Neural cell (in vitro differentiated cells): ENCODE data around the gene MSANTD2. TPM values are rescaled to one million over a fixed set of nuclear protein-coding genes. Genes with fewer than 3 reads are reported as not detected.
"Not testable (repeated sequence)": the region's sequence is repeated elsewhere in the genome, so short reads cannot be mapped to it uniquely, and the experiment has no call there.

Experiments used
- H2AFZ ChIP-seq: fragments of 200-600, 300-800 bp; sonication (generic), shearing (Covaris generic); 2 replicates; pipeline ENCODE4 v1.6.0; 2014; ENCODE audit warnings: low read depth, mild to moderate bottlenecking, antibody characterized with exemption, low read length, moderate library complexity
- H3F3A ChIP-seq: fragments of 200-600 bp; shearing (Covaris generic); 2 replicates; pipeline ENCODE4 v1.6.1; 2016; ENCODE audit warnings: mild to moderate bottlenecking, moderate library complexity, mixed read lengths, antibody characterized with exemption, low read length; ENCODE audit not compliant: insufficient read depth, poor library complexity, severe bottlenecking
- H3K27ac ChIP-seq: fragments of 200-600, 300-800 bp; sonication (generic), shearing (Covaris generic); 2 replicates; pipeline ENCODE4 v1.5.1; 2014; ENCODE audit warnings: mild to moderate bottlenecking, low read length, moderate library complexity
- H3K27me3 ChIP-seq: fragments of 300-800, 200-600 bp; sonication (generic), shearing (Covaris generic); 2 replicates; pipeline ENCODE4 v1.6.0; 2014; ENCODE audit warnings: mild to moderate bottlenecking, low read depth, low read length, moderate library complexity; ENCODE audit not compliant: insufficient read depth
- H3K36me3 ChIP-seq: fragments of 300-800, 200-600 bp; sonication (generic), shearing (Covaris generic); 2 replicates; pipeline ENCODE4 v1.5.1; 2014; ENCODE audit warnings: mild to moderate bottlenecking, antibody characterized with exemption, low read length, moderate library complexity; ENCODE audit not compliant: insufficient read depth
- H3K4me2 ChIP-seq: fragments of 300-800, 200-600 bp; sonication (generic), shearing (Covaris generic); 2 replicates; pipeline ENCODE4 v1.6.0; 2014; ENCODE audit warnings: mild to moderate bottlenecking, low read length
- H3K4me3 ChIP-seq: fragments of 300-800, 200-600 bp; sonication (generic), shearing (Covaris generic); 2 replicates; pipeline ENCODE4 v1.5.1; 2014; ENCODE audit warnings: mild to moderate bottlenecking, low read length, moderate library complexity
- H3K79me2 ChIP-seq: fragments of 200-600 bp; shearing (Covaris generic); replicated peaks from 2 replicates; pipeline ENCODE4 v1.6.0; 2014; ENCODE audit warnings: mild to moderate bottlenecking, low read length, moderate library complexity; ENCODE audit not compliant: insufficient read depth
- H3K9ac ChIP-seq: fragments of 300-800, 200-600 bp; sonication (generic), shearing (Covaris generic); 2 replicates; pipeline ENCODE4 v1.6.1; 2016; ENCODE audit warnings: mild to moderate bottlenecking, low read length, mixed read lengths
- H3K9me2 ChIP-seq: fragments of 200-600 bp; shearing (Covaris generic); 2 replicates; pipeline ENCODE4 v1.6.1; 2016; ENCODE audit warnings: mild to moderate bottlenecking, low read length, mixed read lengths; ENCODE audit not compliant: insufficient read depth
- H3K9me3 ChIP-seq: fragments of 200-600, 300-800 bp; sonication (generic), shearing (Covaris generic); 2 replicates; pipeline ENCODE4 v1.6.1; 2016; ENCODE audit warnings: mild to moderate bottlenecking, mixed run types, low read length, moderate library complexity, mixed read lengths
- H4K20me1 ChIP-seq: fragments of 200-600 bp; shearing (Covaris generic); 2 replicates; pipeline ENCODE4 v1.6.1; 2016; ENCODE audit warnings: mild to moderate bottlenecking, mixed run types; ENCODE audit not compliant: insufficient read depth
- CTCF ChIP-seq: fragments of 450-650 bp; IDR thresholded peaks from 2 replicates; pipeline ENCODE4 v1.5.1; 2014; ENCODE audit warnings: antibody characterized with exemption, mild to moderate bottlenecking, moderate library complexity; ENCODE audit not compliant: poor library complexity, severe bottlenecking
- EP300 ChIP-seq: fragments of 450-650 bp; conservative IDR thresholded peaks from 2 replicates; pipeline ENCODE4 v1.6.1; 2014; ENCODE audit warnings: antibody characterized with exemption, mild to moderate bottlenecking, moderate library complexity; ENCODE audit not compliant: poor library complexity, severe bottlenecking
- EZH2 ChIP-seq: fragments of 200-600, 300-800 bp; shearing (Covaris generic), sonication (generic); IDR thresholded peaks from 2 replicates; pipeline ENCODE4 v1.6.1; 2014; ENCODE audit warnings: antibody characterized with exemption, low read length, borderline replicate concordance, mild to moderate bottlenecking; ENCODE audit not compliant: insufficient read depth, poor library complexity, severe bottlenecking
- MXI1 ChIP-seq: fragments of 450-650 bp; conservative IDR thresholded peaks from 2 replicates; pipeline ENCODE4 v1.6.1; 2014; ENCODE audit warnings: antibody characterized with exemption, mild to moderate bottlenecking; ENCODE audit not compliant: poor library complexity, severe bottlenecking
- POLR2AphosphoS5 ChIP-seq: IDR thresholded peaks from 2 replicates; pipeline ENCODE4 v1.6.1; 2012
- RAD21 ChIP-seq: fragments of 450-650 bp; conservative IDR thresholded peaks from 2 replicates; pipeline ENCODE4 v1.6.1; 2014; ENCODE audit warnings: antibody characterized with exemption, mild to moderate bottlenecking, moderate library complexity
- SMC3 ChIP-seq: fragments of 450-650 bp; conservative IDR thresholded peaks from 2 replicates; pipeline ENCODE4 v1.6.1; 2014; ENCODE audit warnings: antibody characterized with exemption, mild to moderate bottlenecking, moderate library complexity; ENCODE audit not compliant: poor library complexity
- TAF1 ChIP-seq: IDR thresholded peaks from 2 replicates; pipeline ENCODE4 v1.6.1; 2012; ENCODE audit warnings: low read depth
- polyA plus RNA-seq: library from polyadenylated mRNA; depleted of rRNA; stranded (reverse); fragments of >200 nt; gene quantifications from 2 replicates; pipeline ENCODE4 v1.2.3, GENCODE V29; 2014
- TF ChIP-seq, protein P1 (sequence below): IDR thresholded peaks from 2 replicates; pipeline ENCODE4 v1.6.1; 2012; ENCODE audit warnings: borderline replicate concordance

The MSANTD2 gene
- polyA plus RNA-seq, 1 donor from 2014 or later, result 45.3 TPM

DNA sequence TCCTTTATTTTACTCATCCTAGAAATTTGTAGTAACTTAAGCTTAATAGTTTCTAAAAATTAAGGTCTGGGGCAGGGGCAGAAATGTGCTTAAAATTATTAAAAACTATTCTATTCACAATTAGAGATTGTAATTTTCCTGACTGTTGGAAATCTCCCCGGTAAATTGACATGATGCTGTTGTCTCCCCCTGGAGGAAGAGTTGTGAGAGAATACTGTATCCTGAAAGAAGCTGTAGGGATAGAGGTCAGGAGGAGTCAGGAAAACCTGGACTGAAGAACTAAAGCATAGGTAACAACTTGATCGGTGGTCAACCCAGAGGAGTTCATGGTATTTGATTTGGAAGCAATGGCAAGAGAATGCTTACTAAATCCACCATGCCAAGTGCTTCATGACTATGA lies 21.9 kb downstream of the MSANTD2 start:
- Histone ChIP-seq H4K20me1 (no peaks in the 10 kb centered on the region), H3K9me3 (no peaks in the 10 kb centered on the region), H3K4me3 (no peak overlapping the region), H3K36me3 (peaks cover 6% of the 10 kb centered on the region), H3K27me3 (no peaks in the 10 kb centered on the region), H3K79me2 (peaks cover 7% of the 10 kb centered on the region), H3F3A (no peaks in the 10 kb centered on the region), H2AFZ (no peak overlapping the region), H3K27ac (no peak overlapping the region), H3K9me2 (no peaks in the 10 kb centered on the region), H3K9ac (no peak overlapping the region), H3K4me2 (no peak overlapping the region)
- TF ChIP-seq RAD21 (no peak), CTCF (no peak), MXI1 (no peak), EP300 (no peak), SMC3 (no peak), EZH2 (no peak), TAF1 (no peak), POLR2AphosphoS5 (no peak)
- TF ChIP-seq, protein P1, sequence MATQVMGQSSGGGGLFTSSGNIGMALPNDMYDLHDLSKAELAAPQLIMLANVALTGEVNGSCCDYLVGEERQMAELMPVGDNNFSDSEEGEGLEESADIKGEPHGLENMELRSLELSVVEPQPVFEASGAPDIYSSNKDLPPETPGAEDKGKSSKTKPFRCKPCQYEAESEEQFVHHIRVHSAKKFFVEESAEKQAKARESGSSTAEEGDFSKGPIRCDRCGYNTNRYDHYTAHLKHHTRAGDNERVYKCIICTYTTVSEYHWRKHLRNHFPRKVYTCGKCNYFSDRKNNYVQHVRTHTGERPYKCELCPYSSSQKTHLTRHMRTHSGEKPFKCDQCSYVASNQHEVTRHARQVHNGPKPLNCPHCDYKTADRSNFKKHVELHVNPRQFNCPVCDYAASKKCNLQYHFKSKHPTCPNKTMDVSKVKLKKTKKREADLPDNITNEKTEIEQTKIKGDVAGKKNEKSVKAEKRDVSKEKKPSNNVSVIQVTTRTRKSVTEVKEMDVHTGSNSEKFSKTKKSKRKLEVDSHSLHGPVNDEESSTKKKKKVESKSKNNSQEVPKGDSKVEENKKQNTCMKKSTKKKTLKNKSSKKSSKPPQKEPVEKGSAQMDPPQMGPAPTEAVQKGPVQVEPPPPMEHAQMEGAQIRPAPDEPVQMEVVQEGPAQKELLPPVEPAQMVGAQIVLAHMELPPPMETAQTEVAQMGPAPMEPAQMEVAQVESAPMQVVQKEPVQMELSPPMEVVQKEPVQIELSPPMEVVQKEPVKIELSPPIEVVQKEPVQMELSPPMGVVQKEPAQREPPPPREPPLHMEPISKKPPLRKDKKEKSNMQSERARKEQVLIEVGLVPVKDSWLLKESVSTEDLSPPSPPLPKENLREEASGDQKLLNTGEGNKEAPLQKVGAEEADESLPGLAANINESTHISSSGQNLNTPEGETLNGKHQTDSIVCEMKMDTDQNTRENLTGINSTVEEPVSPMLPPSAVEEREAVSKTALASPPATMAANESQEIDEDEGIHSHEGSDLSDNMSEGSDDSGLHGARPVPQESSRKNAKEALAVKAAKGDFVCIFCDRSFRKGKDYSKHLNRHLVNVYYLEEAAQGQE, result no peak

DNA sequence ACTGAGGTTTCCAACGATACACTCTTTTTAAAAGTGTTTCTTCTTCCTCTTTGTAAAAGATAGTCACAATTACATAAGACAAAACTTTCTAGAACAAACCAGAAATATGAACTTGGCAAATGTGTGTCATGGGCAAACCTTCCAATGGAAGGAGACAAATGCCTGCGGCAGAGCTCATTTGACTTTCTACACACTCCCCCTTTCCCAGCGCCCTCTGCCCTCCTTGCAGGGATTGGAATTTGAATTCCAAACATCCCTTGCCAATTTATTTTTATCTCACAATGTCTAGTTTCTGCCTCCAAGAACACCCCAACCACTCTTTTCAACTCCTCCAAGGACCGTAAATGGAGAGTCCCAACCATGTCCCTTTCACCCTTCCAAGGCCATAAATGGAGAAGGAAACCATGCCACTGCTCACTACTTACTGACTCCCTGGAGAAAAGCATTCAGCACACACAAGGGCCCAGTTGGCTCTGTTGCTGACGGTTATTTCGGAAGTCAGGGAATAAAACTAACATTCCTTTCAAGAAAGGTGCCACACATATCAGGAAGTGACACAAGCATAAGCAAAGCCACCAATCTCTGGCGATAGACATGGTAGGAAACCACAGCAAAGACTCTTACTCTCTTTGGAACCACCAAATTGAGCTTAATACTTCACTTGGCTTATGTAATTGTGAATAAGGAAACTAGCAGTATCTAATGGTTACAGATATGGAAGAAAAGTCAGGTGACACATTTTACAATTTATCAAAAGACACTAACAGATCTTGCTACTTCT lies 23.2 kb downstream of the MSANTD2 start:
- no peaks in the 10 kb centered on the region for H3K9me3 ChIP-seq
- H3K79me2 ChIP-seq, result peaks cover 7% of the 10 kb centered on the region
- no peak overlapping the region for H3K27ac ChIP-seq
- H3K4me3 ChIP-seq, result no peak overlapping the region
- peaks cover 6% of the 10 kb centered on the region for H3K36me3 ChIP-seq
- TF ChIP-seq CTCF (no peak), EZH2 (no peak), MXI1 (no peak)
- TF ChIP-seq, protein P1, result no peak
- no peak overlapping the region for H2AFZ ChIP-seq
- H3K4me2 ChIP-seq, result no peak overlapping the region
- H4K20me1 ChIP-seq, result no peaks in the 10 kb centered on the region
- no peaks in the 10 kb centered on the region for H3F3A ChIP-seq
- H3K9me2 ChIP-seq, result no peaks in the 10 kb centered on the region
- H3K27me3 ChIP-seq, result no peaks in the 10 kb centered on the region
- H3K9ac ChIP-seq, result no peak overlapping the region

- not testable (repeated sequence) for H3K27ac ChIP-seq, H3K36me3 ChIP-seq, H3K4me2 ChIP-seq, H4K20me1 ChIP-seq, H3K9me3 ChIP-seq, H3K27me3 ChIP-seq, H3F3A ChIP-seq, H3K4me3 ChIP-seq, H3K79me2 ChIP-seq, H3K9me2 ChIP-seq, H3K9ac ChIP-seq, H2AFZ ChIP-seq
Observed at GRCh38 chr11:124770959-124771358, 29.2 kb downstream of the MSANTD2 start.
